Stimulated activated naive CD8-positive, alpha-beta T cell treated with anti-CD3 and anti-CD28 coated beads, Interleukin-15, amount 100 ng/mL, for 72 hours (primary cell): ENCODE data around the gene STK32C.

ENCODE experiments used
- ATAC-seq: fragments of 150-1000 bp; cut with Tn5 transposase; 2 replicates; pipeline ENCODE4 v1.10.0; 2021; ENCODE audit warnings: mild to moderate bottlenecking, moderate library complexity
- DNase-seq, 2 donors: peaks; one replicate each; pipeline ENCODE4 v3.0.0; 2021 to 2022
- H3K27ac Mint-ChIP-seq, 2 donors: one replicate each; pipeline ENCODE4 v1.8.0; 2022; ENCODE audit warnings: mild to moderate bottlenecking in 2 of 2, mixed read lengths in 2 of 2, moderate library complexity in 2 of 2
- H3K27me3 Mint-ChIP-seq: one replicate; pipeline ENCODE4 v1.8.0; 2022; ENCODE audit warnings: mixed read lengths
- H3K4me1 Mint-ChIP-seq: one replicate; pipeline ENCODE4 v1.8.0; 2022; ENCODE audit warnings: mild to moderate bottlenecking, mixed read lengths
- H3K4me3 Mint-ChIP-seq, 2 donors: one replicate each; pipeline ENCODE4 v1.8.0; 2022; ENCODE audit warnings: mild to moderate bottlenecking in 2 of 2, mixed read lengths in 2 of 2, moderate library complexity in 1 of 2
- H3K9me3 Mint-ChIP-seq, 2 donors: one replicate each; pipeline ENCODE4 v1.8.0; 2022; ENCODE audit warnings: mixed read lengths in 2 of 2

Gene STK32C

DNA sequence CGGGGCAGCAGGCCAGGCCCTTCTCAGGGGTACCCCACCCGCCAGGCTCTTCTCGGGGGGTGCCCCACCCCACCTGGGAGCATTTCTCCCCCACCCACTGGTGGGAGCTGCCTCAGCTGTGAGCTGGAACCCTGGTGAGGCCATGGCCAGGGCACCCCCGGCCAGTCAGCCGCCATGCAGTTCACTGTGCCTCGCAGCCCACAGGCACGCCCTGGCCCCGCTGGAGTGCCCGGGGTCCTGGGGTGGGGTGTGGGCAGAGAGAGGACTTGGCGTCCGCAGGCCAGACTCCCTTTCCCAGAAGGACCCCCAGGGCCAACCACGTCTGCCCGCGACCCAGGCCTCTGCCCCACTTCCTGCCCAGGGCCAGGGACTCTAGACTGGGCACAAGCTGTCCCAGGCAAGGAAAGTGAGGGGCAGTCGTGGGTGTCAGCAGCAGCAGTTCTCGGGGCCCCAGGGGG lies 107.9 kb downstream of the STK32C start:
- no peaks in the 10 kb centered on the region for H3K27me3 Mint-ChIP-seq
- no peak for ATAC-seq
- no peaks in the 10 kb centered on the region for H3K9me3 Mint-ChIP-seq
- no peak overlapping the region for H3K27ac Mint-ChIP-seq
- no peak for DNase-seq
- no peaks in the 10 kb centered on the region for H3K4me1 Mint-ChIP-seq
- no peak overlapping the region for H3K4me3 Mint-ChIP-seq

DNA sequence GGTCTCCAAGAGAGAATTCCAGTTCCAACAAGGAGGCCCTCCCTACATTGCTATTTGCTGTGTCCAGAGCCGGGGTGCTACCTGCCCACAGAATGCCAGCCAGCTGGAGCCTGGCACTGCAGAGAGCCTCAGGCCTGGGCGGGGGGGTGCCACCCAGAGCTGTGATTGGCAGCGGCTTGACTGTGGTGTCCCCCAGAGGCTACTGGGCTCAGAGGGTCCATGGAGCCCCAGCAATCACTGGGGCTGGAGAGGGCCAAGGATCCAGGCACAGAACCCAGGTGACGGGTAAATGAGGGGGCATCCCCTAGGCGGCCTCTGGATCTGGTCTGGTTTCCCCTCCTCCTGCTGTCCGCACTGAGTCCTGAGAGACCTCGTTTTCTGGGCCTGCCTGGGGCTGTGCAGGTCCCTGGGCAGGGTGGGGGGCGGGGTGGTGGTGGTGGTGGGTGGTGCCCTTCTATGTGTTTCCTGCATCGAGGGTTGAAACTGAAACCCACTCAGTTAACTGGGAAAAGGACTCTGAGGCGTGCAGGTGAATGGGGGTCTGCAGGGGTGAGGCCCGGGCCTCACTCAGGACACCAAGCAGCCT lies 108.4 kb downstream of the STK32C start:
- Mint-ChIP-seq H3K27me3 (peaks cover 5% of the 10 kb centered on the region), H3K4me3 (no peak overlapping the region), H3K27ac (no peak overlapping the region), H3K9me3 (no peaks in the 10 kb centered on the region), H3K4me1 (no peaks in the 10 kb centered on the region)
- DNase-seq (no peak), ATAC-seq (no peak)

GRCh38 chr10:132198381-132199181 lies 109.2 kb downstream of the STK32C start:
- DNase-seq (no peak), ATAC-seq (no peak)
- Mint-ChIP-seq H3K4me3 (no peak overlapping the region), H3K4me1 (no peaks in the 10 kb centered on the region), H3K9me3 (no peaks in the 10 kb centered on the region), H3K27me3 (peaks cover 6% of the 10 kb centered on the region), H3K27ac (no peak overlapping the region)

DNA sequence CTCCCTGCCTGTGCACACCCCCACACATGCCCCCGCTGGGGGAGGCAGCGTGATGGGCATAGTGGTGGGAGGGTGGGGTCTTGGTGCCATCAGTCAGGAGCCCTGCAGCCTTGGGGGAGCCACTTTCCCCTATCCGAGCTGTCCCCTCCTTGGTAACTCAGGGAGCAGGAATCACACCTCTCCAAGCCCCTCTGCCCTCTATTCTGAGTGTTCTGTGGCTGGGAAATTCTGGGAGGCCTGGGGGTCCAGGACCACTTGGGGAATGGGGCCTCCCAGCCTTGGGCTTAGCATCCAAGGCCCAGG lies 109.7 kb downstream of the STK32C start:
- Mint-ChIP-seq H3K4me3 (no peak overlapping the region), H3K4me1 (no peaks in the 10 kb centered on the region), H3K27ac (no peak overlapping the region), H3K9me3 (no peaks in the 10 kb centered on the region), H3K27me3 (peaks cover 6% of the 10 kb centered on the region)
- no peak for DNase-seq
- no peak for ATAC-seq

DNA sequence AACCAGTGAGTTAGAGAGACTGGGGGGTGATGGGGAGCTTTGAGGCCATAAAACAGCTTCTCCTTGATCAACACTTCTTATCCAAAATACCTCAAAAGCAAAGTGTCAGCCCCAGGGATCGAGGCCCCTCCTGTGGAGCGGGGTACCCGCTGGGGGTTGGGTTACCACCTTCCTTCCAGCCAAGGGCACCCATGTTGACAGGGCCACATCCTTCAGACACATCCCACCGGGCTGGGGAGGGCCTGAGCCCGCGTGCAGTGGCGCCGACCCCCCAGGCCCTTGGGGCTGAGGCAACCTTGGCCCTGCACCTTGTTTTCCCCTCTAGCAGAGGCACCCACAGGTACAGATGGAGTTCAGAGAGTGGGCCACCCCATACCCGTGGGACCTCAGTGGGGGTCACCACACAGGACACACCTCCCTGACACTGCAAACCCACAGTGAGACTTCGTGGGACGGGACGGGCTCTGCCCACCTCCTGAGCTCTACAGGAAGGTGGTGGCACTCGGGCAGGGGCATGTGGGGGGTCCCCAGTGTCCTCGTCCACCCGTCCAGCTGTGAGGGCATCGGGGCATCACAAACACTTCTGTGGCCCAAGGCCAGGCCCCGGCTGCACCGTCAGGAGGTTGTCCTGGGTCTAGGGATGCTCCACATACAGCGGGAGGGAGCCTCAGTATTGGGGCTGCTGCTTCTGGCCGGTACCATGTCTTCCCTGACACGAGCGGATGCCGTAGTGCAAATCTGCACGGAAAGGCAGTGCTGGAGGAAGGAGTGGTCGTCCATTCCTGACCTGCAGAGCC lies 110.3 kb downstream of the STK32C start:
- Mint-ChIP-seq H3K9me3 (no peaks in the 10 kb centered on the region), H3K27me3 (peaks cover 6% of the 10 kb centered on the region), H3K4me1 (no peaks in the 10 kb centered on the region), H3K4me3 (no peak overlapping the region), H3K27ac (no peak overlapping the region)
- DNase-seq (no peak), ATAC-seq (no peak)

DNA sequence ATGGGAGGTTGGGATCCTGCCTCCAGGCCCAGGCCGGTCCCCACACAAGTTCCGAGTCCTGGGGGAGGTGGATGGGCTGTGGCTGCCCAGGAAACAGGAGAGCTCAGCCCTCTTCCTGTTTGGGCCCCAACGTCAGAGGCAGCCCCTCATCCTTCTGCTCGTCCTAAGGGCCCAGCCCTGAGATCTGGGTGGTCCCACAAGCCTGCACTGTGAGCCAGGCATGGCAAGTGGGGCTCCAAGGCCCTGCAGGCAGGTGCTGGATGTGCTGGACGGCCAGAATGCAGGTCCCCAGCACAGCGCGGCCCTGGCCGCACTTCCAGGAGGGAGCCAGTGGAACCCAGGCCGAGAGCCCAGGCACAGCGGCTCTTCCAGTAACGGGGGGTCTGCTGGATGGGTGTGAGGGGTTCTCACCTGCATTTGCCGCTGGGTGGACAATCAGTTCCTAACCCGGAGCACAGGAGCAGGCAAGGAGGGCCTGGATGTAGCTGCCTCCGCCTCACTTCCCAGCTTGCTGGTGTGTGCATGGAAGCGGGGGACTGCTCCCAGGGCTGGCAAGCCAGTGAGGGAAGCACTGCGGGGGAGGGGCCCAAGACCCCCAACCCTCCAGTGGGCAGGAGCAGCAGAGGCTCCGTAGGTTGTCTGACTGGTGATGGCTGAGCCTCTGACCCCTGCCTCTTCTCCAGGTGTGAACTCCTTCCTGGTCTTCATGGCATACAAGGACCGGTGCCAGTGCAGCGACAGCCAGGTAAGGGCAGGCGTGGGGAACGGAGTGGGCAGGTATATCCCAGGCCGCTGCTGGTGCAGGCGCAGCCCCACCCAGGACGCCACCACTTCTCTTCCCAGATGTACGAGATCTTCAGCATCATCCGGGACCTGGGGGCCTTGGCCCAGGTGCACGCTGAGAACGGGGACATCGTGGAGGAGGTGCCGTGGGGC lies 111.3 kb downstream of the STK32C start:
- ATAC-seq (no peak), DNase-seq (no peak)
- H3K4me1 Mint-ChIP-seq: no peaks in the 10 kb centered on the region
- H3K4me3 Mint-ChIP-seq: no peak overlapping the region
- peaks cover 6% of the 10 kb centered on the region for H3K27me3 Mint-ChIP-seq
- no peak overlapping the region for H3K27ac Mint-ChIP-seq
- H3K9me3 Mint-ChIP-seq: no peaks in the 10 kb centered on the region

- no peaks in the 10 kb centered on the region for H3K4me1 Mint-ChIP-seq
- H3K27ac Mint-ChIP-seq: no peak overlapping the region
Observed at GRCh38 chr10:132195366-132196075, 112.2 kb downstream of the STK32C start.

GRCh38 chr10:132194726-132195125 lies 113.0 kb downstream of the STK32C start:
- H3K9me3 Mint-ChIP-seq: no peaks in the 10 kb centered on the region
- peaks cover 5% of the 10 kb centered on the region for H3K4me1 Mint-ChIP-seq
- no peak for ATAC-seq
- no peak overlapping the region for H3K4me3 Mint-ChIP-seq
- H3K27ac Mint-ChIP-seq: no peak overlapping the region
- DNase-seq: no peak
- H3K27me3 Mint-ChIP-seq: peaks cover 15% of the 10 kb centered on the region

More at GRCh38 chr10:132195366-132196075, 112.2 kb downstream of the STK32C start:
- Mint-ChIP-seq H3K9me3 (no peaks in the 10 kb centered on the region), H3K27me3 (peaks cover 7% of the 10 kb centered on the region), H3K4me3 (no peak overlapping the region)
- DNase-seq (no peak), ATAC-seq (no peak)

- Mint-ChIP-seq H3K27ac (no peak overlapping the region), H3K4me3 (no peak overlapping the region), H3K4me1 (peaks cover 5% of the 10 kb centered on the region), H3K9me3 (no peaks in the 10 kb centered on the region), H3K27me3 (peaks cover 22% of the 10 kb centered on the region)
- ATAC-seq (no peak), DNase-seq (no peak)
Observed at GRCh38 chr10:132193907-132194552, 113.7 kb downstream of the STK32C start.

DNA sequence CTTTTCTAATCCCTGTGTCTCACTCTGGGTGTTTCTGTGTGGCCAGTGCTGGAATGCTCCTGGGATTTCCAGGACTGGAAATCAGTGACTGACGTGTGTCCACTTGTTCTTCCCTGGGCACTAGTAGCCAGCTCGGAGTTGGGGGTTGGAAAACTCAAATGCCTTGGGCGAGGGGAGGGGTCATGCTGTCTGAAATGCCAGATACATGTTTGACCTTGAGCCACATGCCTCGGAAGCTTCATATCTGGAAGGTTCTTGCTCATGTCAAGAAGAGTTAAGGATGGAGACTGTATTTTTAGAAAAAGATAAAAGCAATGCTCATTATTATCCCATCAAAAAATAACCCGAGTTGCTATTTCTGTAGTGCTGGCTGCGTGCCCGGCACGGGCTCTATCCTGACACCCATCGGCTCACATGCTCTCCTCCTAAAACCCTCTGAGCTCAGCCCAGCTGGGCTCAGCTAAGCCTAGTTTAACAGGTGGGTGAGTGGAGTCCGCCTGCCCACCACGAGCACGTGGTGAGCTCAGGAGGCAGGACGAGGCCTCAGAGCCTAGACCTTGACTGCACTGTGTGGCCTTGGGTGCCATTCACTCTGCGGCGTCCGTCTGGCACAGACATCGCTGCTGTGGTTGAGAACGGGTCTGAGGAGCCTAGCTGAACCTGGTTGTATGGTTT lies 114.6 kb downstream of the STK32C start:
- Mint-ChIP-seq H3K4me1 (peaks cover 9% of the 10 kb centered on the region), H3K9me3 (no peaks in the 10 kb centered on the region), H3K27me3 (peaks cover 31% of the 10 kb centered on the region), H3K27ac (no peak overlapping the region), H3K4me3 (no peak overlapping the region)
- DNase-seq: no peak
- no peak for ATAC-seq

DNA sequence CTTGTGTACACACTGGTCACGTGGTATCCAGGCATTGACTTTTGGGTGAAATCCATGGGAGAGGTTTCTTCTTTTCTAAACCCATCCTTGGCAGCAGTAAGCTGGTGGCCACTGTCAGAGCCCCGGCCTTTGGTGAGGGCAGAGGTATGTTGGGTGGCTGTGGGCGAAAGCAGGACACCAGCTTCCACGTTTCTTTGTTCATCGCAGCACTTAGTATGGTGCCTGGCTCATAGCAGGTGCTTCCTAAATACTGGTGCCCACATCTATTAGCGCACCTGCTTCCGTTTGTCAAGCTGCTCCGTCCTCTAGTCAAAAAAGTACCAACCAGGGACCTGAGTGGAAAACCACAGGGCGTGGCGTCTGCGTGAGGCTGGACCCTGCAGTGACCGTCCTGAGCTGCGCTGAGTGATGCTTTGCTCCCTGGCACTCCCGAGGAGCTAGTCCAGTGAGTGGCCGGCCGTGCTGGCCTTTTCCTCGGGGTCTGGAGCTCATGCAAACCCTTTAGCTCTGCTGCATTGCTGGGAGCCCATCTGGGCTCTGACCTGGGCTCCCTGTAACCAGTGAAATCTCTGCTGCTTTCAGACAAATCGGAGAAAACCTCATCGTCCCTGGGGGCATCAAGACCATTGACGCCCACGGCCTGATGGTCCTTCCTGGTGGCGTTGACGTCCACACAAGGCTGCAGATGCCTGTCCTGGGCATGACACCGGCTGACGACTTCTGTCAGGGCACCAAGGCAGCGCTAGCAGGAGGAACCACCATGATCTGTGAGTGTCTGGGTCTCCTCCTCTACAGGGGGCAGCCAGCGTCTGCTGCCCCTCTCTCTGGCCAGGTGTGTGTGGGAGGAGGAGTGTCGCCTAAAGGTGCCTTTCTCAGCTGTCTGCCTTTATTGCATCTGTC lies 115.4 kb downstream of the STK32C start:
- H3K27me3 Mint-ChIP-seq: peaks cover 38% of the 10 kb centered on the region
- H3K4me3 Mint-ChIP-seq: no peak overlapping the region
- no peak for ATAC-seq
- H3K4me1 Mint-ChIP-seq: peaks cover 14% of the 10 kb centered on the region
- H3K27ac Mint-ChIP-seq: no peak overlapping the region
- no peak for DNase-seq
- H3K9me3 Mint-ChIP-seq: no peaks in the 10 kb centered on the region

GRCh38 chr10:132189810-132190422 lies 117.8 kb downstream of the STK32C start:
- ATAC-seq (no peak), DNase-seq (no peak)
- H3K4me3 Mint-ChIP-seq: no peak overlapping the region
- H3K27me3 Mint-ChIP-seq: peaks cover 55% of the 10 kb centered on the region
- H3K9me3 Mint-ChIP-seq: no peaks in the 10 kb centered on the region
- H3K4me1 Mint-ChIP-seq: peaks cover 26% of the 10 kb centered on the region
- no peak overlapping the region for H3K27ac Mint-ChIP-seq

DNA sequence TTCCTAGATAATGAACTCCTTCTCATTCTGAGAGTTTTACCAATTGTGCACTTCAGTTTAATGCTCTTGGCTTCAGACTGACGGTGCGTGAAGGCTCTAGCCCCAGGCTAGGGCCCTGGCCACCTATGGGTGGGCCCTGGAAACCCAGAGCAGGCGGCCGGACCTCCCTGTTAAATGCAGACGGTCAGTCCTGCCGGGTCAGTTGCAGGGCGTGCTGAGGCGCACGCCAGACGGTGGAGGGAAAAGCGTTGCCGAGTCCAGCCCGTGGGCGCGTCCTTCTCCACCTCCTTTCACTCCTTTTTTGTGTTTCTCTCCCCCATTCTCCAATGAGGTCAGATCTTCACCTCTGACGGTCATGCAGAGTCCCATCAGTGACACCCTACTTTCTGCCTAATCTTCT lies 118.7 kb downstream of the STK32C start:
- peaks cover 57% of the 10 kb centered on the region for H3K27me3 Mint-ChIP-seq
- H3K4me3 Mint-ChIP-seq: no peak overlapping the region
- H3K9me3 Mint-ChIP-seq: no peaks in the 10 kb centered on the region
- ATAC-seq (no peak), DNase-seq (no peak)
- peaks cover 29% of the 10 kb centered on the region for H3K4me1 Mint-ChIP-seq
- no peak overlapping the region for H3K27ac Mint-ChIP-seq
